IMR-90 (cell line): ENCODE data around the gene VEPH1. TPM values are rescaled to one million over a fixed set of nuclear protein-coding genes. Genes with fewer than 3 reads are reported as not detected.

Source experiments
- ATAC-seq: fragments of 200-7000 bp; cut with Tn5 transposase; 2 replicates; pipeline ENCODE4 v1.9.1; 2020; ENCODE audit warnings: low read depth, mild to moderate bottlenecking, moderate library complexity
- BruUV-seq: library from RNA; stranded (reverse); fragments of 400-500 nt; replicated peaks from 2 replicates; lab custom pipeline; 2021; lab: Mats Ljungman, UMichigan
- CTCF ChIA-PET: fragments of 300-600 bp; formaldehyde crosslinking; extraction: SDS; loops from one replicate; lab custom pipeline; 2021; ENCODE audit warnings: antibody characterized with exemption; lab: Yijun Ruan, JAX
- POLR2A ChIA-PET: fragments of 300-600 bp; sonication (Branson Sonifier 250); formaldehyde crosslinking; loops from one replicate; lab custom pipeline; 2022; ENCODE audit warnings: antibody characterized with exemption; ENCODE audit not compliant: unreplicated experiment; lab: Charles Lee
- DNase-seq: peaks from one replicate; pipeline ENCODE4 v3.0.0; 2013
- H2AFZ ChIP-seq: replicated peaks from 2 replicates; pipeline ENCODE3; 2013; ENCODE audit warnings: low read length, mild to moderate bottlenecking; ENCODE audit not compliant: poor library complexity
- H2AK5ac ChIP-seq: 2 replicates; pipeline ENCODE4 v1.6.1; 2013; ENCODE audit warnings: low read depth, low read length, inconsistent platforms
- H2AK9ac ChIP-seq: replicated peaks from 2 replicates; pipeline ENCODE3; 2013; ENCODE audit warnings: mild to moderate bottlenecking, low read depth, low read length, moderate library complexity; ENCODE audit not compliant: poor library complexity
- H2BK120ac ChIP-seq: 2 replicates; pipeline ENCODE4 v1.6.1; 2013; ENCODE audit warnings: low read depth, low read length, inconsistent platforms
- H2BK15ac ChIP-seq: 3 replicates; pipeline ENCODE4 v1.6.1; 2013; ENCODE audit warnings: low read depth, low read length, inconsistent platforms
- H2BK20ac ChIP-seq: 2 replicates; pipeline ENCODE4 v1.6.1; 2013; ENCODE audit warnings: low read depth, mild to moderate bottlenecking, inconsistent platforms, low read length, moderate library complexity
- H2BK5ac ChIP-seq: 2 replicates; pipeline ENCODE4 v1.6.1; 2013; ENCODE audit warnings: mild to moderate bottlenecking, low read depth, low read length, inconsistent platforms; ENCODE audit not compliant: poor library complexity, severe bottlenecking
- H3K14ac ChIP-seq: replicated peaks from 2 replicates; pipeline ENCODE4 v1.6.1; 2013; ENCODE audit warnings: low read depth, low read length, inconsistent platforms
- H3K18ac ChIP-seq: 2 replicates; pipeline ENCODE4 v1.6.1; 2013; ENCODE audit warnings: low read depth, low read length, control low read depth
- H3K23ac ChIP-seq: 2 replicates; pipeline ENCODE4 v1.6.1; 2013; ENCODE audit warnings: low read depth, low read length, inconsistent platforms
- H3K27ac ChIP-seq: 2 replicates; pipeline ENCODE4 v1.5.1; 2013; ENCODE audit warnings: mild to moderate bottlenecking, control low read depth, low read length; ENCODE audit not compliant: insufficient read depth
- H3K27me3 ChIP-seq: 2 replicates; pipeline ENCODE4 v1.6.1; 2013; ENCODE audit warnings: low read length; ENCODE audit not compliant: control insufficient read depth, insufficient read depth
- H3K36me3 ChIP-seq: 2 replicates; pipeline ENCODE4 v1.6.1; 2013; ENCODE audit warnings: low read length, mixed read lengths; ENCODE audit not compliant: control insufficient read depth, insufficient read depth
- H3K4ac ChIP-seq: 2 replicates; pipeline ENCODE4 v1.6.1; 2013; ENCODE audit warnings: low read depth, low read length, inconsistent platforms
- H3K4me1 ChIP-seq: 2 replicates; pipeline ENCODE4 v1.6.1; 2013; ENCODE audit warnings: low read length, mixed read lengths; ENCODE audit not compliant: control insufficient read depth, insufficient read depth
- H3K4me2 ChIP-seq: 2 replicates; pipeline ENCODE4 v1.6.1; 2013; ENCODE audit warnings: low read depth, mild to moderate bottlenecking, control low read depth, low read length, moderate library complexity
- H3K4me3 ChIP-seq: 2 replicates; pipeline ENCODE4 v1.5.1; 2013; ENCODE audit warnings: low read depth, mild to moderate bottlenecking, control low read depth, low read length, moderate library complexity; ENCODE audit not compliant: insufficient read depth
- H3K56ac ChIP-seq: 2 replicates; pipeline ENCODE4 v1.6.1; 2013; ENCODE audit warnings: low read length, inconsistent platforms; ENCODE audit not compliant: insufficient read depth; ENCODE audit errors: extremely low read depth
- H3K79me1 ChIP-seq, 2 experiments: 2 replicates each; pipeline ENCODE4 v1.6.1; 2013; ENCODE audit warnings: low read length in 2 of 2, inconsistent platforms in 1 of 2, low read depth in 1 of 2
- H3K9ac ChIP-seq: 2 replicates; pipeline ENCODE4 v1.6.1; 2013; ENCODE audit warnings: low read depth, low read length, control low read depth
- H3K9me1 ChIP-seq: 2 replicates; pipeline ENCODE4 v1.6.1; 2013; ENCODE audit warnings: low read length, inconsistent platforms; ENCODE audit not compliant: insufficient read depth
- H3K9me3 ChIP-seq: 2 replicates; pipeline ENCODE4 v1.6.1; 2013; ENCODE audit warnings: low read length; ENCODE audit not compliant: control insufficient read depth, insufficient read depth
- H4K20me1 ChIP-seq: 2 replicates; pipeline ENCODE4 v1.6.1; 2013; ENCODE audit warnings: low read length, inconsistent platforms; ENCODE audit not compliant: insufficient read depth
- H4K5ac ChIP-seq: 2 replicates; pipeline ENCODE4 v1.6.1; 2013; ENCODE audit warnings: mild to moderate bottlenecking, low read depth, low read length, control low read depth
- H4K8ac ChIP-seq, 2 experiments: 2 replicates each; pipeline ENCODE4 v1.6.1; 2013; ENCODE audit warnings: low read depth in 2 of 2, low read length in 2 of 2, control low read depth in 1 of 2, inconsistent platforms in 1 of 2
- H4K91ac ChIP-seq: 2 replicates; pipeline ENCODE4 v1.6.1; 2013; ENCODE audit warnings: low read depth, low read length, inconsistent platforms; ENCODE audit not compliant: insufficient read depth
- BHLHE40 ChIP-seq: fragments of 150-350 bp; IDR thresholded peaks from 2 replicates; pipeline ENCODE4 v1.6.1; 2016; ENCODE audit warnings: mild to moderate bottlenecking, low read depth, low read length
- CEBPB ChIP-seq: IDR thresholded peaks from 2 replicates; pipeline ENCODE4 v1.6.1; 2012; ENCODE audit warnings: low read depth, low read length, improper control_type of control experiment
- CHD1 ChIP-seq: IDR thresholded peaks from 2 replicates; pipeline ENCODE4 v1.6.1; 2012; ENCODE audit warnings: low read depth, low read length, improper control_type of control experiment
- MAZ ChIP-seq: IDR thresholded peaks from 2 replicates; pipeline ENCODE4 v1.6.1; 2012; ENCODE audit warnings: low read depth, mild to moderate bottlenecking, low read length, improper control_type of control experiment, moderate library complexity, borderline replicate concordance
- MXI1 ChIP-seq: IDR thresholded peaks from 2 replicates; pipeline ENCODE4 v1.6.1; 2012; ENCODE audit warnings: low read depth, mild to moderate bottlenecking, low read length, moderate library complexity, borderline replicate concordance
- NFE2L2 ChIP-seq: fragments of 150-350 bp; IDR thresholded peaks from 2 replicates; pipeline ENCODE4 v1.6.1; 2016; ENCODE audit warnings: low read depth, mild to moderate bottlenecking, low read length
- POLR2A ChIP-seq: IDR thresholded peaks from 2 replicates; pipeline ENCODE4 v1.6.1; 2012; ENCODE audit warnings: mild to moderate bottlenecking, low read depth, low read length
- RAD21 ChIP-seq: IDR thresholded peaks from 2 replicates; pipeline ENCODE4 v1.6.1; 2012; ENCODE audit warnings: low read length, improper control_type of control experiment
- RCOR1 ChIP-seq: IDR thresholded peaks from 2 replicates; pipeline ENCODE4 v1.6.1; 2012; ENCODE audit warnings: mild to moderate bottlenecking, low read length, improper control_type of control experiment; ENCODE audit not compliant: insufficient replicate concordance
- RFX5 ChIP-seq: IDR thresholded peaks from 2 replicates; pipeline ENCODE4 v1.8.0; 2012; ENCODE audit warnings: low read depth, mild to moderate bottlenecking, low read length, moderate library complexity
- SMC3 ChIP-seq: fragments of 150-350 bp; IDR thresholded peaks from 2 replicates; pipeline ENCODE4 v1.6.1; 2016; ENCODE audit warnings: low read depth, mild to moderate bottlenecking, antibody characterized with exemption, low read length, moderate library complexity
- WGBS, 2 experiments: methylation state at CpG; one replicate each; pipeline versions ENCODE4 v1.1.5 to v1.1.7; 2013; ENCODE audit warnings: missing lambda C conversion rate in 2 of 2; ENCODE audit not compliant: insufficient read length in 1 of 2; ENCODE audit errors: extremely low coverage in 2 of 2; 5-methylcytosine and 5-hydroxymethylcytosine counted together
- dilution Hi-C: fragments of 300-500 bp; cut with HindIII; formaldehyde crosslinking; loops from one replicate; pipeline ENCODE4 v1.14.3; 2018; ENCODE audit warnings: low sequenced_read_pairs; ENCODE audit not compliant: unreplicated experiment
- in situ Hi-C: fragments of 300-500 bp; cut with MboI; formaldehyde crosslinking; loops from 3 replicates; pipeline ENCODE4 v1.14.3; 2019; ENCODE audit warnings: low sequenced_read_pairs, inconsistent platforms, mixed read lengths
- intact Hi-C: fragments of 100-400 bp; cut with micrococcal nuclease; formaldehyde crosslinking; loops from 2 replicates; pipeline ENCODE4 v1.10.0; 2022
- polyA plus RNA-seq, 3 experiments: library from polyadenylated mRNA; depleted of rRNA; stranded (reverse); fragments of >200 nt; gene quantifications; 2 replicates each; pipeline ENCODE4 v1.2.3, GENCODE V29; 2012; ENCODE audit warnings: low replicate concordance in 1 of 3
- total RNA-seq: library from RNA; depleted of rRNA; stranded (reverse); fragments of >200 nt; gene quantifications from 2 replicates; pipeline ENCODE4 v1.2.3, GENCODE V29; 2012
- TF ChIP-seq, protein P1 (sequence below): fragments of 150-350 bp; IDR thresholded peaks from 2 replicates; pipeline ENCODE4 v1.6.1; 2016; ENCODE audit warnings: low read depth, mild to moderate bottlenecking, low read length, moderate library complexity, borderline replicate concordance
- TF ChIP-seq, protein P2 (sequence below): conservative IDR thresholded peaks from 2 replicates; pipeline ENCODE4 v1.5.1; 2012; ENCODE audit warnings: mild to moderate bottlenecking, low read depth, low read length, improper control_type of control experiment

Gene VEPH1
- total and polyA plus RNA-seq, 2 of the 4 experiments (the other 2 are of a cell fraction) = 30.5 to 130 TPM

DNA sequence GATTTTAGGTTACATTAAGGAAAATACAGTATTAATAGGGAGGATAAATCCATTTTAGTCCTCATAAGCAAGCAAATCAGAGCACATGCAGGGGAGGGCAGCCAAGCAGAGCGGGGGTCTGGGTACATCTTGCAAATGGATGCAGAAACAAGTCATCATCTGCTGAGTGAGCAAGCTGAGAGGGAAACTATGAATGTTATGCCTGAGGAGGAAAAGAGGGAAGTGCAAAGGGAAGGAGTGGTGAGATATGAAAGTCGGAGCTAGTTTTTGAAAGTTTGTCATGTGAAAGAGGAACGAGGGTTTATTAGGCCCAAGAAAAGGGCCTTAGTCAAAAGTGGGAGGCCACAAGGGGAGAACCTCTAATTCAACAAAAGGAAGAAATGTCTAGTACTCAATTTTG, 51.1 kb downstream of the VEPH1 start:
- H3K9me3 ChIP-seq = no peaks in the 10 kb centered on the region
- H3K23ac ChIP-seq = no peak overlapping the region
- no peak overlapping the region; the same call in 1 of the 2 replicates for H4K5ac ChIP-seq
- no peaks in the 10 kb centered on the region for H3K9me1 ChIP-seq
- dilution Hi-C loops (no loop called here), intact Hi-C loops (no loop called here), in situ Hi-C loops (no loop called here)
- no peak overlapping the region for H3K27ac ChIP-seq
- no peak overlapping the region for H2BK5ac ChIP-seq
- no peaks in the 10 kb centered on the region for H3K79me1 ChIP-seq
- H3K4ac ChIP-seq = no peak overlapping the region
- H4K91ac ChIP-seq = no peak overlapping the region
- peak overlapping the region; percentile 46; the same call in 1 of the 2 replicates for H2BK120ac ChIP-seq
- no peak overlapping the region for H2BK15ac ChIP-seq
- H3K9ac ChIP-seq = no peak overlapping the region
- H3K4me1 ChIP-seq = no peaks in the 10 kb centered on the region; the same call in 1 of the 2 replicates
- no peaks in the 10 kb centered on the region for H4K20me1 ChIP-seq
- ChIA-PET CTCF (no interaction called here), POLR2A (no interaction called here)
- TF ChIP-seq, protein P1, sequence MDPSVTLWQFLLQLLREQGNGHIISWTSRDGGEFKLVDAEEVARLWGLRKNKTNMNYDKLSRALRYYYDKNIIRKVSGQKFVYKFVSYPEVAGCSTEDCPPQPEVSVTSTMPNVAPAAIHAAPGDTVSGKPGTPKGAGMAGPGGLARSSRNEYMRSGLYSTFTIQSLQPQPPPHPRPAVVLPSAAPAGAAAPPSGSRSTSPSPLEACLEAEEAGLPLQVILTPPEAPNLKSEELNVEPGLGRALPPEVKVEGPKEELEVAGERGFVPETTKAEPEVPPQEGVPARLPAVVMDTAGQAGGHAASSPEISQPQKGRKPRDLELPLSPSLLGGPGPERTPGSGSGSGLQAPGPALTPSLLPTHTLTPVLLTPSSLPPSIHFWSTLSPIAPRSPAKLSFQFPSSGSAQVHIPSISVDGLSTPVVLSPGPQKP = no peak
- TF ChIP-seq CEBPB (no peak), BHLHE40 (no peak), CHD1 (no peak), RCOR1 (no peak), RFX5 (no peak), NFE2L2 (no peak), SMC3 (no peak), MXI1 (no peak), POLR2A (no peak), MAZ (no peak), RAD21 (no peak)
- TF ChIP-seq, protein P2, sequence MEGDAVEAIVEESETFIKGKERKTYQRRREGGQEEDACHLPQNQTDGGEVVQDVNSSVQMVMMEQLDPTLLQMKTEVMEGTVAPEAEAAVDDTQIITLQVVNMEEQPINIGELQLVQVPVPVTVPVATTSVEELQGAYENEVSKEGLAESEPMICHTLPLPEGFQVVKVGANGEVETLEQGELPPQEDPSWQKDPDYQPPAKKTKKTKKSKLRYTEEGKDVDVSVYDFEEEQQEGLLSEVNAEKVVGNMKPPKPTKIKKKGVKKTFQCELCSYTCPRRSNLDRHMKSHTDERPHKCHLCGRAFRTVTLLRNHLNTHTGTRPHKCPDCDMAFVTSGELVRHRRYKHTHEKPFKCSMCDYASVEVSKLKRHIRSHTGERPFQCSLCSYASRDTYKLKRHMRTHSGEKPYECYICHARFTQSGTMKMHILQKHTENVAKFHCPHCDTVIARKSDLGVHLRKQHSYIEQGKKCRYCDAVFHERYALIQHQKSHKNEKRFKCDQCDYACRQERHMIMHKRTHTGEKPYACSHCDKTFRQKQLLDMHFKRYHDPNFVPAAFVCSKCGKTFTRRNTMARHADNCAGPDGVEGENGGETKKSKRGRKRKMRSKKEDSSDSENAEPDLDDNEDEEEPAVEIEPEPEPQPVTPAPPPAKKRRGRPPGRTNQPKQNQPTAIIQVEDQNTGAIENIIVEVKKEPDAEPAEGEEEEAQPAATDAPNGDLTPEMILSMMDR = no peak
- no peak overlapping the region for H3K56ac ChIP-seq
- no peak overlapping the region for H2AK5ac ChIP-seq
- H3K36me3 ChIP-seq = no peaks in the 10 kb centered on the region
- no peak overlapping the region for H2AFZ ChIP-seq
- no peaks in the 10 kb centered on the region for H3K27me3 ChIP-seq
- no TSS peak for BruUV-seq
- H3K14ac ChIP-seq = no peak overlapping the region
- H4K8ac ChIP-seq = no peak overlapping the region
- no peak overlapping the region for H2AK9ac ChIP-seq
- no peak overlapping the region for H3K4me2 ChIP-seq
- H2BK20ac ChIP-seq = no peak overlapping the region
- no peak for ATAC-seq
- no peak overlapping the region for H3K18ac ChIP-seq
- DNase-seq = no peak
- no peak overlapping the region for H3K4me3 ChIP-seq
- WGBS, 2 experiments = 100% methylated on average over 1 of the region's 3 CpGs; no CpG with 5 or more reads in 1 of the 2 experiments
